PFSK-1 (cell line): Measurements from ENCODE around the gene PPFIBP1.

Source experiments
- FOXP2 ChIP-seq: optimal IDR thresholded peaks from 2 replicates; pipeline ENCODE3; 2011; ENCODE audit warnings: borderline replicate concordance, control low read depth, inconsistent platforms; ENCODE audit not compliant: insufficient read depth; ENCODE audit errors: extremely low read length, extremely low read depth
- POLR2AphosphoS5 ChIP-seq: IDR thresholded peaks from 2 replicates; pipeline ENCODE4 v1.6.1; 2012; ENCODE audit warnings: low read depth, mild to moderate bottlenecking, control low read depth, low read length, moderate library complexity
- REST ChIP-seq, 2 experiments: IDR thresholded peaks; 2 replicates each; pipeline versions ENCODE4 v1.6.1 to v1.8.0; 2011 to 2012; ENCODE audit warnings: low read depth in 2 of 2, low read length in 2 of 2, control low read depth in 1 of 2, inconsistent platforms in 1 of 2, mild to moderate bottlenecking in 1 of 2, moderate library complexity in 1 of 2; ENCODE audit not compliant: insufficient read depth in 1 of 2
- SIN3A ChIP-seq: IDR thresholded peaks from 2 replicates; pipeline ENCODE4 v1.6.1; 2012; ENCODE audit warnings: mild to moderate bottlenecking, low read length, moderate library complexity, borderline replicate concordance; ENCODE audit not compliant: insufficient read depth
- TAF1 ChIP-seq: IDR thresholded peaks from 2 replicates; pipeline ENCODE4 v1.6.1; 2012; ENCODE audit warnings: low read length, control low read depth, borderline replicate concordance; ENCODE audit not compliant: insufficient read depth

The PPFIBP1 gene

GRCh38 chr12:27711967-27712366 lies 188.0 kb downstream of the PPFIBP1 start:
- TF ChIP-seq POLR2AphosphoS5 (no peak), FOXP2 (no peak), REST (IDR thresholded peaks at IDR 0.05; ENCODE audit: insufficient read depth in 1 of 2, low read depth in 2 of 2, low read length in 2 of 2) (no peak), SIN3A (no peak)

GRCh38 chr12:27723212-27723611 lies 199.2 kb downstream of the PPFIBP1 start:
- TF ChIP-seq POLR2AphosphoS5 (no peak), FOXP2 (no peak), TAF1 (no peak), SIN3A (no peak), REST (IDR thresholded peaks at IDR 0.05; ENCODE audit: insufficient read depth in 1 of 2, low read depth in 2 of 2, low read length in 2 of 2) (no peak)

GRCh38 chr12:27730097-27730588 lies 206.1 kb downstream of the PPFIBP1 start:
- TF ChIP-seq TAF1 (no peak), SIN3A (no peak), POLR2AphosphoS5 (no peak), REST (IDR thresholded peaks at IDR 0.05; ENCODE audit: insufficient read depth in 1 of 2, low read depth in 2 of 2, low read length in 2 of 2) (no peak), FOXP2 (no peak)

- TF ChIP-seq SIN3A (no peak), POLR2AphosphoS5 (no peak), TAF1 (no peak), FOXP2 (no peak), REST (IDR thresholded peaks at IDR 0.05; ENCODE audit: insufficient read depth in 1 of 2, low read depth in 2 of 2, low read length in 2 of 2) (no peak)
These were observed 208.3 kb downstream of the PPFIBP1 start for GRCh38 chr12:27732281-27732680.

- TF ChIP-seq REST (IDR thresholded peaks at IDR 0.05; ENCODE audit: insufficient read depth in 1 of 2, low read depth in 2 of 2, low read length in 2 of 2) (no peak), FOXP2 (no peak), POLR2AphosphoS5 (no peak), TAF1 (no peak), SIN3A (no peak)
These were observed 209.1 kb downstream of the PPFIBP1 start for GRCh38 chr12:27733052-27733656.
